H1 (cell line): Measurements from ENCODE around the gene NDUFB8. TPM values are rescaled to one million over a fixed set of nuclear protein-coding genes. Genes with fewer than 3 reads are reported as not detected.
A peak's percentile ranks its signal among the peaks of the same experiment; 100 is the strongest.

ENCODE experiments used
- CREB1 ChIP-seq: IDR thresholded peaks from 2 replicates; pipeline ENCODE4 v1.6.1; 2012; ENCODE audit warnings: inconsistent platforms
- CTCF ChIP-seq, 3 experiments: IDR thresholded peaks; 1 replicate in 2 of 3; 2 replicates in 1 of 3; pipeline versions ENCODE4 v1.5.1 to v1.6.1; 2011; ENCODE audit warnings: low read length in 3 of 3, mild to moderate bottlenecking in 3 of 3, inconsistent platforms in 2 of 3, low read depth in 1 of 3, moderate library complexity in 1 of 3; ENCODE audit not compliant: insufficient read depth in 1 of 3; ENCODE audit errors: control extremely low read depth in 1 of 3
- EZH2 ChIP-seq: fragments of 200-600 bp; sonication (generic); IDR thresholded peaks from 2 replicates; pipeline ENCODE4 v1.7.1; 2012; ENCODE audit warnings: low read depth, mild to moderate bottlenecking, moderate library complexity, low read length, inconsistent platforms; ENCODE audit not compliant: severe bottlenecking
- MAFK ChIP-seq: IDR thresholded peaks from 2 replicates; pipeline ENCODE4 v1.6.1; 2012; ENCODE audit warnings: low read depth, mild to moderate bottlenecking, improper control_type of control experiment, low read length
- RXRA ChIP-seq: IDR thresholded peaks from 2 replicates; pipeline ENCODE4 v1.6.1; 2011; ENCODE audit warnings: low read depth, mild to moderate bottlenecking, low read length, moderate library complexity; ENCODE audit not compliant: insufficient read depth
- SP4 ChIP-seq: IDR thresholded peaks from 2 replicates; pipeline ENCODE4 v1.6.1; 2012; ENCODE audit warnings: low read length, inconsistent platforms
- TBP ChIP-seq: IDR thresholded peaks from 2 replicates; pipeline ENCODE4 v1.6.1; 2011; ENCODE audit warnings: low read depth, low read length, improper control_type of control experiment
- USF2 ChIP-seq: IDR thresholded peaks from 2 replicates; pipeline ENCODE4 v1.6.1; 2011; ENCODE audit warnings: low read length, improper control_type of control experiment
- ZNF274 ChIP-seq: IDR thresholded peaks from 2 replicates; pipeline ENCODE4 v1.7.0; 2012; ENCODE audit warnings: low read length, borderline replicate concordance; ENCODE audit errors: extremely low read depth
- polyA plus RNA-seq, 7 experiments: library from polyadenylated mRNA; depleted of rRNA in 3 of 7; stranded (reverse) in 5 of 7; unstranded in 2 of 7; fragments of >200 nt in 5 of 7; fragments of 200-250 nt in 2 of 7; gene quantifications; 1 replicate in 5 of 7; 2 replicates in 1 of 7; 4 replicates in 1 of 7; pipeline versions ENCODE4 v1.2.1 to v1.2.3, GENCODE V29; 2011 to 2013; ENCODE audit warnings: missing spikeins in 2 of 7, mixed read lengths in 2 of 7
- total RNA-seq: library from RNA; stranded (reverse); fragmentation: NEBNext Ultra II Directional; extraction: Animal tissue kit (Norgen Biotek cat#: 25700); gene quantifications from 2 replicates; pipeline ENCODE4 v1.2.1, GENCODE V29; 2021
- TF ChIP-seq, protein P1 (sequence below): IDR thresholded peaks from 2 replicates; pipeline ENCODE4 v1.6.1; 2012; ENCODE audit warnings: inconsistent platforms

The NDUFB8 gene
- total and polyA plus RNA-seq, 2 of the 8 experiments (the other 6 are each of a cell fraction or from before 2014, with no cell fraction given) = 175 to 455 TPM

DNA sequence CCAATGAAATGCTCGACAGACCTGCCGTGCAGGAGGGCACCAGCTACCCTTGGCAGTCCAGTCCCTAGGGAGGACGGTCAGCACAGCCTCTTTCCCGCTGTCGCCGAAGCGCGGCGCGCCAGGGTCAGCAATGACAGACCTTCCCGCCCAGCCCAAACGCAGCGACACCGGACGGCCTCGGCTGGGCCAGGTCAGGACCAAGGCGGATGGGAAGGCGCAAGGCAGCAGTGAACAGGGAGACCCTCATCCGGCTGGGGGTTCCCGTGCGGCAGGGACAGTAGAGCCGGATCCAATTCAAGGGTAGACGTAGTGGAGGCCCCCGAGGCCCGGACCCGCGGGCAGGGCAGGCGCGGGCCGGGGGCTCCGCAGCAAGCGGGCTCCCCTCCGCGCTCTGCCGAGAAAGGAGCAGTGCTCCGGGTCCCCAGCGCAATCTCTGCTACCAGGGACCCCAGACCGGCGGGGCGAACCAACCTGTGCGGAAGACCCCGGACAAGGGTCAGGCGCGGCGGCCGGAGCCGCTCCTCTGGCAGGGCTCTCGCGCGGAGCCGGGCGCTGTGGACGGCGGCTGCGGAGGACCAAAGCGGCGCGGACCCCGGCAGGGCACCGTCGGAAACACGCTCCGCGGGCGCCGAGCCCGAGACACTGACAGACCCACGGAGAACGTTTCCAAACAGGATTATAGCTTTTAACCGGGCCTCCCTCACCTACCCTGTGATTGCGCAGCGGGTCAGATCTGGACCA, 10.2 kb downstream of the NDUFB8 start, which contains the start of gene SEC31B (continued):
- TF ChIP-seq, protein P1, sequence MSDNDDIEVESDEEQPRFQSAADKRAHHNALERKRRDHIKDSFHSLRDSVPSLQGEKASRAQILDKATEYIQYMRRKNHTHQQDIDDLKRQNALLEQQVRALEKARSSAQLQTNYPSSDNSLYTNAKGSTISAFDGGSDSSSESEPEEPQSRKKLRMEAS = peak; percentile 63; the same call in 1 of the 2 replicates
- TF ChIP-seq SP4 (no peak), MAFK (no peak), TBP (peak; percentile 30; the same call in 1 of the 2 replicates), USF2 (no peak), CREB1 (0 out of 2 replicates have a peak, but pooled peaks have one; percentile 34), RXRA (no peak), EZH2 (peak; percentile 44), CTCF (IDR thresholded peaks at IDR 0.05; ENCODE audit: control extremely low read depth in 1 of 3, insufficient read depth in 1 of 3, low read depth in 1 of 3, low read length in 3 of 3) (peak; percentile 31 to 47 (median 35)), ZNF274 (no peak)
